Stimulated activated CD4-positive, alpha-beta T cell treated with anti-CD3 and anti-CD28 coated beads, Interleukin-15, amount 100 ng/mL, for 24 hours (primary cell): ENCODE measurements around the gene VPS29.
"Not testable (repeated sequence)": the region's sequence is repeated elsewhere in the genome, so short reads cannot be mapped to it uniquely, and the experiment has no call there.

Source experiments
- DNase-seq: peaks from one replicate; pipeline ENCODE4 v3.0.0-alpha.2; 2020

Gene VPS29

GRCh38 chr12:110520876-110521712, 19.2 kb upstream of the VPS29 start:
- DNase-seq, result peak; percentile 45

GRCh38 chr12:110518014-110518413, 16.1 kb upstream of the VPS29 start:
- DNase-seq, result not testable (repeated sequence)

- DNase-seq, result no peak
Observed at GRCh38 chr12:110516995-110517394, 15.1 kb upstream of the VPS29 start.

- no peak for DNase-seq
Observed at GRCh38 chr12:110514363-110514762, 12.5 kb upstream of the VPS29 start.

GRCh38 chr12:110513842-110514241, 11.9 kb upstream of the VPS29 start:
- DNase-seq, result no peak

GRCh38 chr12:110508071-110508586, 6.2 kb upstream of the VPS29 start:
- no peak for DNase-seq

GRCh38 chr12:110505332-110505731, 3.4 kb upstream of the VPS29 start:
- no peak for DNase-seq

- DNase-seq, result no peak
Observed at GRCh38 chr12:110503432-110503831, 1.5 kb upstream of the VPS29 start.

- peak; percentile 50 for DNase-seq
Observed at GRCh38 chr12:110501399-110501751, 536 bp downstream of the VPS29 start.

- DNase-seq, result no peak
Observed at GRCh38 chr12:110498984-110499706, 2.8 kb downstream of the VPS29 start.

GRCh38 chr12:110475426-110475825, 26.5 kb downstream of the VPS29 start:
- no peak for DNase-seq

GRCh38 chr12:110468214-110469048, 33.5 kb downstream of the VPS29 start, which contains the start of the genes FAM216A and GPN3:
Gene FAM216A, plus strand, starts transcription at chr12:110468845. Its CDS starts 31 bp downstream, at chr12:110468876.
Gene GPN3, minus strand, starts transcription at chr12:110468257. Its CDS starts 54 bp downstream, at chr12:110468203.
- DNase-seq, result peak; percentile 94

- DNase-seq, result no peak
Observed at GRCh38 chr12:110467847-110468213, 34.1 kb downstream of the VPS29 start.

GRCh38 chr12:110466791-110467190, 35.1 kb downstream of the VPS29 start:
- no peak for DNase-seq

GRCh38 chr12:110465765-110466164, 36.1 kb downstream of the VPS29 start:
- DNase-seq, result not testable (repeated sequence)

GRCh38 chr12:110465024-110465423, 36.9 kb downstream of the VPS29 start:
- DNase-seq, result no peak

- not testable (repeated sequence) for DNase-seq
Observed at GRCh38 chr12:110461189-110461588, 40.7 kb downstream of the VPS29 start.

GRCh38 chr12:110458756-110459155, 43.2 kb downstream of the VPS29 start:
- no peak for DNase-seq

- DNase-seq, result no peak
Observed at GRCh38 chr12:110453569-110454296, 48.2 kb downstream of the VPS29 start.

- DNase-seq, result no peak
Observed at GRCh38 chr12:110451263-110451662, 50.6 kb downstream of the VPS29 start.

- DNase-seq, result peak; percentile 97
Observed at GRCh38 chr12:110449799-110450497, 52.0 kb downstream of the VPS29 start, which contains the start of gene ARPC3. Gene ARPC3, minus strand, starts transcription at chr12:110450337. Its CDS starts 77 bp downstream, at chr12:110450260.
